HCT116 (cell line): ENCODE measurements around the gene NSMCE1. TPM values are rescaled to one million over a fixed set of nuclear protein-coding genes. Genes with fewer than 3 reads are reported as not detected.

Source experiments
- ATAC-seq: fragments of 200-7000 bp; cut with Tn5 transposase; 2 replicates; pipeline ENCODE4 v1.9.1; 2020; ENCODE audit warnings: mild to moderate bottlenecking, moderate library complexity
- BruUV-seq: library from RNA; stranded (reverse); fragments of 400-500 nt; replicated peaks from 2 replicates; lab custom pipeline; 2021; lab: Mats Ljungman, UMichigan
- CTCF ChIA-PET: fragments of 300-600 bp; sonication (Branson Sonifier 250); formaldehyde crosslinking; loops from one replicate; lab custom pipeline; 2021; ENCODE audit warnings: antibody characterized with exemption; lab: Charles Lee
- POLR2A ChIA-PET: fragments of 300-600, 350-600 bp; sonication (Branson Sonifier 250); formaldehyde crosslinking; loops from one replicate; lab custom pipeline; 2021; ENCODE audit warnings: antibody characterized with exemption; lab: Charles Lee
- RAD21 ChIA-PET, 2 experiments: fragments of 300-600 bp; sonication (Branson Sonifier 250); formaldehyde crosslinking; loops; one replicate each; lab custom pipeline; 2023; ENCODE audit warnings: low total read pairs in 2 of 2; ENCODE audit not compliant: uncharacterized antibody in 2 of 2, unreplicated experiment in 2 of 2, low non-redundant PET in 1 of 2; lab: Charles Lee
- DNase-seq: peaks from one replicate; pipeline ENCODE4 v3.0.0-alpha.2; 2010; ENCODE audit warnings: low read depth, low spot score
- H2AFZ ChIP-seq: fragments of 200-600 bp; shearing (Covaris generic), sonication (generic); 2 replicates; pipeline ENCODE4 v1.6.1; 2017; ENCODE audit warnings: low read depth, mixed run types, mixed read lengths, antibody characterized with exemption, low read length; ENCODE audit not compliant: poor library complexity, severe bottlenecking
- H3K27ac ChIP-seq: 2 replicates; pipeline ENCODE4 v1.5.1; 2012; ENCODE audit warnings: low read depth, low read length
- H3K27me3 ChIP-seq: fragments of 200-600 bp; sonication (generic); 2 replicates; pipeline ENCODE4 v1.6.1; 2016; ENCODE audit warnings: mixed run types, low read length, mixed read lengths; ENCODE audit not compliant: insufficient read depth
- H3K36me3 ChIP-seq, 2 experiments: fragments of 200-500 bp in 1 of 2; fragments of 200-600 bp in 1 of 2; sonication (Bioruptor generic) in 1 of 2; sonication (generic) in 1 of 2; 2 replicates each; pipeline versions ENCODE4 v1.5.1 to v1.6.1; 2014 to 2016; ENCODE audit warnings: low read length in 2 of 2, inconsistent platforms in 1 of 2, mixed read lengths in 1 of 2, mixed run types in 1 of 2; ENCODE audit not compliant: insufficient read depth in 2 of 2, control insufficient read depth in 1 of 2
- H3K4me1 ChIP-seq, 2 experiments: fragments of 200-600 bp in 1 of 2; sonication (generic) in 1 of 2; 2 replicates each; pipeline versions ENCODE4 v1.5.1 to v1.6.1; 2012 to 2017; ENCODE audit warnings: low read length in 2 of 2, inconsistent platforms in 1 of 2, mild to moderate bottlenecking in 1 of 2, mixed read lengths in 1 of 2, mixed run types in 1 of 2, moderate library complexity in 1 of 2; ENCODE audit not compliant: insufficient read depth in 2 of 2, control insufficient read depth in 1 of 2
- H3K4me2 ChIP-seq: fragments of 200-600 bp; sonication (generic); 2 replicates; pipeline ENCODE4 v1.6.1; 2017; ENCODE audit warnings: mixed run types, low read length, mixed read lengths
- H3K4me3 ChIP-seq, 2 experiments: fragments of 200-600 bp in 1 of 2; sonication (generic) in 1 of 2; replicated peaks in 1 of 2; 2 replicates each; pipeline ENCODE4 v1.5.1; 2011 to 2016; ENCODE audit warnings: low read length in 2 of 2, control low read depth in 1 of 2, low read depth in 1 of 2, mild to moderate bottlenecking in 1 of 2, mixed read lengths in 1 of 2, mixed run types in 1 of 2
- H3K79me2 ChIP-seq: fragments of 200-600 bp; sonication (generic); 2 replicates; pipeline ENCODE4 v1.6.1; 2017; ENCODE audit warnings: mild to moderate bottlenecking, mixed run types, low read length, moderate library complexity, mixed read lengths; ENCODE audit not compliant: insufficient read depth
- H3K9ac ChIP-seq: fragments of 200-600 bp; sonication (generic); 2 replicates; pipeline ENCODE4 v1.6.1; 2016; ENCODE audit warnings: low read length, mixed read lengths
- H3K9me2 ChIP-seq: fragments of 200-600 bp; sonication (generic), shearing (Covaris generic); 2 replicates; pipeline ENCODE4 v1.6.1; 2017; ENCODE audit warnings: mixed run types, mild to moderate bottlenecking, moderate library complexity; ENCODE audit not compliant: insufficient read depth
- H3K9me3 ChIP-seq, 2 experiments: fragments of 200-500 bp in 1 of 2; fragments of 200-600 bp in 1 of 2; sonication (Bioruptor generic) in 1 of 2; sonication (generic) in 1 of 2; 2 replicates each; pipeline ENCODE4 v1.6.1; 2014 to 2017; ENCODE audit warnings: low read length in 2 of 2, mixed read lengths in 2 of 2, inconsistent platforms in 1 of 2, low read depth in 1 of 2, mild to moderate bottlenecking in 1 of 2, mixed run types in 1 of 2, moderate library complexity in 1 of 2; ENCODE audit not compliant: control insufficient read depth in 1 of 2, insufficient read depth in 1 of 2
- H4K20me1 ChIP-seq: fragments of 200-600 bp; sonication (generic), shearing (Covaris generic); 2 replicates; pipeline ENCODE4 v1.6.1; 2017; ENCODE audit warnings: mixed run types, mild to moderate bottlenecking, moderate library complexity; ENCODE audit not compliant: insufficient read depth
- CBX3 ChIP-seq: IDR thresholded peaks from 2 replicates; pipeline ENCODE4 v1.6.1; 2012; ENCODE audit warnings: low read depth
- CEBPB ChIP-seq: IDR thresholded peaks from 2 replicates; pipeline ENCODE4 v1.6.1; 2012; ENCODE audit warnings: low read depth
- ELF1 ChIP-seq: IDR thresholded peaks from 2 replicates; pipeline ENCODE4 v1.6.1; 2012; ENCODE audit warnings: low read depth, borderline replicate concordance
- FOSL1 ChIP-seq: IDR thresholded peaks from 2 replicates; pipeline ENCODE4 v1.6.1; 2012; ENCODE audit warnings: low read depth
- JUND ChIP-seq: IDR thresholded peaks from 2 replicates; pipeline ENCODE4 v1.6.1; 2012
- POLR2AphosphoS5 ChIP-seq: IDR thresholded peaks from 2 replicates; pipeline ENCODE4 v1.6.1; 2011; ENCODE audit warnings: mild to moderate bottlenecking, low read depth, low read length, moderate library complexity
- SP1 ChIP-seq: IDR thresholded peaks from 2 replicates; pipeline ENCODE4 v1.6.1; 2012; ENCODE audit warnings: low read depth
- TCF7L2 ChIP-seq: IDR thresholded peaks from 2 replicates; pipeline ENCODE4 v1.7.0; 2011; ENCODE audit warnings: borderline replicate concordance, inconsistent platforms; ENCODE audit not compliant: insufficient read depth, insufficient read length; ENCODE audit errors: extremely low read depth
- ZBTB33 ChIP-seq: IDR thresholded peaks from 2 replicates; pipeline ENCODE4 v1.6.1; 2011; ENCODE audit warnings: mild to moderate bottlenecking, low read length, moderate library complexity; ENCODE audit not compliant: insufficient replicate concordance; ENCODE audit errors: extremely low read depth
- intact Hi-C: fragments of 100-400 bp; cut with micrococcal nuclease; formaldehyde crosslinking; loops from 2 replicates; pipeline ENCODE4 v1.10.0; 2022
- total RNA-seq: library from RNA; stranded (reverse); gene quantifications from one replicate; pipeline ENCODE4 v1.2.1, GENCODE V29; 2021; ENCODE audit not compliant: unreplicated experiment
- TF ChIP-seq, protein P1 (sequence below): IDR thresholded peaks from 2 replicates; pipeline ENCODE4 v1.6.1; 2012

Gene NSMCE1
- total RNA-seq, 1 experiment from 2014 or later = 85.6 TPM

DNA sequence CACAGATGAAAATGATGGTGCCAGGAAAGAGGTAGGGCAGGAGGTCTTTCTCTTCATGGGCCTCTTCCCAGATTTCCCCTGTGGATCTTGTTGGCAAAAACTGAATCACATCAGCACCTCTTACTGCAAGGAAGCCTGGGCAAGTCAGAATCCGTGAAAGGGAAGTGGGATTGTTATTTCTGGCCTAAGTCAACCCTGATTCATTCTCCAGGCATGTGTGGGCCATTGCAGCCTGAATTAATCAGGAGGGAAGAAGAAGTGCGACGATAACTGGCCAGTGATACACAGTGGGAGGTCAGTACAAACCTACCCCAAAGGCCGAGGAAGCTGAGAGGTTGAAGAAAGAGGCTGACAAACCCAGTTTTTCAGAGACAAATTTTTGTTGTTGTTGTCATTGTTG lies 17.9 kb upstream of the NSMCE1 start:
- DNase-seq (no peak), ATAC-seq (peak; percentile 73; the same call in 1 of the 2 replicates)
- H3K36me3 ChIP-seq = no peaks in the 10 kb centered on the region
- ChIA-PET CTCF (no interaction called here), POLR2A (no interaction called here), RAD21 (no interaction called here)
- H3K9me2 ChIP-seq = no peaks in the 10 kb centered on the region
- H2AFZ ChIP-seq = peak overlapping the region; percentile 54
- TF ChIP-seq JUND = peak; percentile 34
- peak; percentile 23 for TF ChIP-seq SP1
- TF ChIP-seq ZBTB33 = no peak
- 0 out of 2 replicates have a peak, but pooled peaks have one; percentile 8 for TF ChIP-seq CEBPB
- TF ChIP-seq CBX3 = peak; percentile 26; the same call in 1 of the 2 replicates
- peak; percentile 28; the same call in 1 of the 2 replicates for TF ChIP-seq FOSL1
- TF ChIP-seq POLR2AphosphoS5 = peak; percentile 24; the same call in 1 of the 2 replicates
- TF ChIP-seq, protein P1, sequence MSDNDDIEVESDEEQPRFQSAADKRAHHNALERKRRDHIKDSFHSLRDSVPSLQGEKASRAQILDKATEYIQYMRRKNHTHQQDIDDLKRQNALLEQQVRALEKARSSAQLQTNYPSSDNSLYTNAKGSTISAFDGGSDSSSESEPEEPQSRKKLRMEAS = peak; percentile 69
- no peak for TF ChIP-seq ELF1
- no peak for TF ChIP-seq TCF7L2
- H3K9me3 ChIP-seq = no peaks in the 10 kb centered on the region
- no peaks in the 10 kb centered on the region for H4K20me1 ChIP-seq
- BruUV-seq = no TSS peak
- H3K4me1 ChIP-seq = peaks cover 9 to 18% of the 10 kb centered on the region in 2 experiments; a peak in 3 of 4 replicates
- intact Hi-C loops = no loop called here
- H3K9ac ChIP-seq = no peak overlapping the region; the same call in 1 of the 2 replicates
- H3K27me3 ChIP-seq = no peaks in the 10 kb centered on the region
- no peak overlapping the region for H3K27ac ChIP-seq
- H3K4me3 ChIP-seq = no peak overlapping the region
- no peaks in the 10 kb centered on the region for H3K79me2 ChIP-seq
- H3K4me2 ChIP-seq = peak overlapping the region; percentile 52
